HCT116 (cell line): ENCODE data around the gene DENND1A.

ENCODE experiments used
- EZH2 ChIP-seq: fragments of 200-600 bp; sonication (generic); IDR thresholded peaks from 2 replicates; pipeline ENCODE4 v1.6.1; 2017; ENCODE audit warnings: antibody characterized with exemption, mixed run types
- POLR2A ChIP-seq: IDR thresholded peaks from 2 replicates; pipeline ENCODE4 v1.7.0; 2011; ENCODE audit warnings: borderline replicate concordance; ENCODE audit not compliant: insufficient read depth, insufficient read length; ENCODE audit errors: extremely low read depth
- POLR2AphosphoS5 ChIP-seq: IDR thresholded peaks from 2 replicates; pipeline ENCODE4 v1.6.1; 2011; ENCODE audit warnings: mild to moderate bottlenecking, low read depth, low read length, moderate library complexity
- RAD21 ChIP-seq: IDR thresholded peaks from 2 replicates; pipeline ENCODE4 v1.6.1; 2012; ENCODE audit warnings: low read depth, mild to moderate bottlenecking
- SIN3A ChIP-seq: IDR thresholded peaks from 2 replicates; pipeline ENCODE4 v1.6.1; 2012; ENCODE audit warnings: low read depth
- YY1 ChIP-seq: IDR thresholded peaks from 2 replicates; pipeline ENCODE4 v1.6.1; 2011; ENCODE audit warnings: low read length, low read depth, moderate library complexity, mild to moderate bottlenecking; ENCODE audit not compliant: insufficient replicate concordance; ENCODE audit errors: extremely low read depth
- TF ChIP-seq, protein P1 (sequence below), 3 experiments: fragments of 200-600 bp in 1 of 3; sonication (generic) in 1 of 3; IDR thresholded peaks in 2 of 3; conservative IDR thresholded peaks in 1 of 3; 2 replicates each; pipeline ENCODE4 v1.5.1; 2012 to 2017; ENCODE audit warnings: low read depth in 2 of 3, low read length in 2 of 3, antibody characterized with exemption in 1 of 3, borderline replicate concordance in 1 of 3, control low read depth in 1 of 3, mild to moderate bottlenecking in 1 of 3, mixed read lengths in 1 of 3, mixed run types in 1 of 3, moderate library complexity in 1 of 3; ENCODE audit not compliant: insufficient read depth in 1 of 3

DNA sequence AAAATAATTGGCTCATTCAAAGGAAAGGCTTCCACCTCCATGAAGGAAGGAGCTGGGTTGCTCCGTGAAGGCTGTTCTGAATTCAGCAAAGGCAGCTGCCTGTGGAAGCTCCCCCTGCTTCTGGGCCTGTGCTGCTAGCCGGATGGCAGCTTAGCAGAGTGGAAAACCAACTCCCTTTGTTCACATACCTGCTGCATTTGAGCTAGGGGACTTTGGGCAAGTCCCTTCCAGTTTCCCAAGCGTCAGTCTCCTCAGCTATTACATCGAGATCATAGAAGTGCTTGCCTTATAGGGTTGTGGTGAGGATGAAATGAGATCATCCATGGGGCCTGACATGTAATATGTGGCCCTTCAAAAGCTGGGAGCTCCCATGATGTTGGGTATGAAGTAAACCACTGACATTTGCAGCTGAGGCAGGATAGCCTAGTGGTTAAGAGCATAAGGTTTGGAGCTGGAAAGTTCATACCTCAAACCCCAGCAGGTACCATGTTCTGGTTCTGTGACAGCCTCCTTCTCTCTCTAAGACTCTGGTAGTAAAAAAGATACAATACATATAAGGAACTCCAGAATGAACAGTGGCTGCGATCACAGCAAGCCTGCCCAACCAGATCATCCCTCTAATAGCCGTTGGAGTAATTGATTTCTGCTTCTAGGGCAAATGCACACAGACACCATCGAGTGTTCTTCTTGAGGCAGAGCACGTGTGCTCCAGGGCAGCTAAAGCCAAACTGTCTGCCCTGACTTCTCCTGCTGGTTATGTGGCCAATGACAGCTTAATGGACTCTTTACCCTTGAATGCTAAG lies 11.0 kb upstream of the DENND1A start:
- TF ChIP-seq, protein P1, sequence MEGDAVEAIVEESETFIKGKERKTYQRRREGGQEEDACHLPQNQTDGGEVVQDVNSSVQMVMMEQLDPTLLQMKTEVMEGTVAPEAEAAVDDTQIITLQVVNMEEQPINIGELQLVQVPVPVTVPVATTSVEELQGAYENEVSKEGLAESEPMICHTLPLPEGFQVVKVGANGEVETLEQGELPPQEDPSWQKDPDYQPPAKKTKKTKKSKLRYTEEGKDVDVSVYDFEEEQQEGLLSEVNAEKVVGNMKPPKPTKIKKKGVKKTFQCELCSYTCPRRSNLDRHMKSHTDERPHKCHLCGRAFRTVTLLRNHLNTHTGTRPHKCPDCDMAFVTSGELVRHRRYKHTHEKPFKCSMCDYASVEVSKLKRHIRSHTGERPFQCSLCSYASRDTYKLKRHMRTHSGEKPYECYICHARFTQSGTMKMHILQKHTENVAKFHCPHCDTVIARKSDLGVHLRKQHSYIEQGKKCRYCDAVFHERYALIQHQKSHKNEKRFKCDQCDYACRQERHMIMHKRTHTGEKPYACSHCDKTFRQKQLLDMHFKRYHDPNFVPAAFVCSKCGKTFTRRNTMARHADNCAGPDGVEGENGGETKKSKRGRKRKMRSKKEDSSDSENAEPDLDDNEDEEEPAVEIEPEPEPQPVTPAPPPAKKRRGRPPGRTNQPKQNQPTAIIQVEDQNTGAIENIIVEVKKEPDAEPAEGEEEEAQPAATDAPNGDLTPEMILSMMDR (IDR thresholded peaks at IDR 0.05 in 2 of 3, conservative IDR thresholded peaks at IDR 0.05 in 1 of 3; ENCODE audit: borderline replicate concordance in 1 of 3, insufficient read depth in 1 of 3, low read depth in 2 of 3, low read length in 2 of 3): 0 out of 6 replicates have a peak, but pooled peaks of 1 of the 3 experiments have one; percentile 7
- TF ChIP-seq POLR2AphosphoS5: no peak
- no peak for TF ChIP-seq EZH2
- no peak for TF ChIP-seq SIN3A
- no peak for TF ChIP-seq YY1
- no peak for TF ChIP-seq RAD21
- TF ChIP-seq POLR2A: no peak
